PFSK-1 (cell line): Measurements from ENCODE around the gene TTYH3.

Experiments
- FOXP2 ChIP-seq: optimal IDR thresholded peaks from 2 replicates; pipeline ENCODE3; 2011; ENCODE audit warnings: borderline replicate concordance, control low read depth, inconsistent platforms; ENCODE audit not compliant: insufficient read depth; ENCODE audit errors: extremely low read length, extremely low read depth
- POLR2AphosphoS5 ChIP-seq: IDR thresholded peaks from 2 replicates; pipeline ENCODE4 v1.6.1; 2012; ENCODE audit warnings: low read depth, mild to moderate bottlenecking, control low read depth, low read length, moderate library complexity
- SIN3A ChIP-seq: IDR thresholded peaks from 2 replicates; pipeline ENCODE4 v1.6.1; 2012; ENCODE audit warnings: mild to moderate bottlenecking, low read length, moderate library complexity, borderline replicate concordance; ENCODE audit not compliant: insufficient read depth
- TAF1 ChIP-seq: IDR thresholded peaks from 2 replicates; pipeline ENCODE4 v1.6.1; 2012; ENCODE audit warnings: low read length, control low read depth, borderline replicate concordance; ENCODE audit not compliant: insufficient read depth
- TF ChIP-seq, protein P1 (sequence below), 2 experiments: IDR thresholded peaks; 2 replicates each; pipeline versions ENCODE4 v1.6.1 to v1.8.0; 2011 to 2012; ENCODE audit warnings: low read depth in 2 of 2, low read length in 2 of 2, control low read depth in 1 of 2, inconsistent platforms in 1 of 2, mild to moderate bottlenecking in 1 of 2, moderate library complexity in 1 of 2; ENCODE audit not compliant: insufficient read depth in 1 of 2

Gene TTYH3

GRCh38 chr7:2689343-2689847, 57.6 kb downstream of the TTYH3 start:
- TF ChIP-seq, protein P1, sequence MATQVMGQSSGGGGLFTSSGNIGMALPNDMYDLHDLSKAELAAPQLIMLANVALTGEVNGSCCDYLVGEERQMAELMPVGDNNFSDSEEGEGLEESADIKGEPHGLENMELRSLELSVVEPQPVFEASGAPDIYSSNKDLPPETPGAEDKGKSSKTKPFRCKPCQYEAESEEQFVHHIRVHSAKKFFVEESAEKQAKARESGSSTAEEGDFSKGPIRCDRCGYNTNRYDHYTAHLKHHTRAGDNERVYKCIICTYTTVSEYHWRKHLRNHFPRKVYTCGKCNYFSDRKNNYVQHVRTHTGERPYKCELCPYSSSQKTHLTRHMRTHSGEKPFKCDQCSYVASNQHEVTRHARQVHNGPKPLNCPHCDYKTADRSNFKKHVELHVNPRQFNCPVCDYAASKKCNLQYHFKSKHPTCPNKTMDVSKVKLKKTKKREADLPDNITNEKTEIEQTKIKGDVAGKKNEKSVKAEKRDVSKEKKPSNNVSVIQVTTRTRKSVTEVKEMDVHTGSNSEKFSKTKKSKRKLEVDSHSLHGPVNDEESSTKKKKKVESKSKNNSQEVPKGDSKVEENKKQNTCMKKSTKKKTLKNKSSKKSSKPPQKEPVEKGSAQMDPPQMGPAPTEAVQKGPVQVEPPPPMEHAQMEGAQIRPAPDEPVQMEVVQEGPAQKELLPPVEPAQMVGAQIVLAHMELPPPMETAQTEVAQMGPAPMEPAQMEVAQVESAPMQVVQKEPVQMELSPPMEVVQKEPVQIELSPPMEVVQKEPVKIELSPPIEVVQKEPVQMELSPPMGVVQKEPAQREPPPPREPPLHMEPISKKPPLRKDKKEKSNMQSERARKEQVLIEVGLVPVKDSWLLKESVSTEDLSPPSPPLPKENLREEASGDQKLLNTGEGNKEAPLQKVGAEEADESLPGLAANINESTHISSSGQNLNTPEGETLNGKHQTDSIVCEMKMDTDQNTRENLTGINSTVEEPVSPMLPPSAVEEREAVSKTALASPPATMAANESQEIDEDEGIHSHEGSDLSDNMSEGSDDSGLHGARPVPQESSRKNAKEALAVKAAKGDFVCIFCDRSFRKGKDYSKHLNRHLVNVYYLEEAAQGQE (IDR thresholded peaks at IDR 0.05; ENCODE audit: insufficient read depth in 1 of 2, low read depth in 2 of 2, low read length in 2 of 2) = no peak
- TF ChIP-seq POLR2AphosphoS5 (no peak), FOXP2 (no peak), SIN3A (no peak), TAF1 (no peak)

GRCh38 chr7:2689951-2690705, 58.3 kb downstream of the TTYH3 start:
- TF ChIP-seq, protein P1 (IDR thresholded peaks at IDR 0.05; ENCODE audit: insufficient read depth in 1 of 2, low read depth in 2 of 2, low read length in 2 of 2) = no peak
- peak; percentile 68 for TF ChIP-seq FOXP2

DNA sequence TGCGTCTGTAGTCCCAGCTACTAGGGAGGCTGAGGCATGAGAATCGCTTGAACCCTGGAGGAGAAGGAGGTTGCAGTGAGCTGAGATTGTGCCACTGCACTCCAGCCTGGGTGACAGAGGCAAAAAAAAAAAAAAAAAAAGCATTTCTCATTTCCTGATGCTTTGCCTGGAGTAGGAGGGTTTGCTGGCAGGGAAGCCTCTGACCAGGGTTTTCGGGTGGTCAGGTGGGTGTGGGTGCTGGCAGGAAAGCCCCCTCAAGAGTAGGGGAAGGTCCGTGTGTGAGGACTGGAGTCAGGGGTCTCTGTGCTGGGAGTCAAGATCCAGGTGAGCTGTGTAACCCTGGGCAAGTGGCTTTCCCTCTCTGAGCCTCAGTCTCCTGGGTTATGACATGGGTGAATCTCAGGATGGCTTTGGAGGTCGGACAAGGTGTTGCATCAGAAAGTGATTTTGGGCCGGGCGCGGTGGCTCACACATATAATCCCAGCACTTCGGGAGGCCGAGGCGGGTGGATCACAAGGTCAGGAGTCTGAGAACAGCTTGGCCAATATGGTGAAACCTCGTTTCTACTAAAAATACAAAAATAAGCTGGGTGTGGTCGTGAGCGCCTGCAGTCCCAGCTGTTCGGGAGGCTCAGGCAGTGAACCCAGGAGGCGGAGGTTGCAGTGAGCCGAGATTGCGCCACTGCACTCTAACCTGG, 59.4 kb downstream of the TTYH3 start:
- TF ChIP-seq, protein P1 (IDR thresholded peaks at IDR 0.05; ENCODE audit: insufficient read depth in 1 of 2, low read depth in 2 of 2, low read length in 2 of 2) = no peak
- TF ChIP-seq FOXP2 = no peak
- TF ChIP-seq POLR2AphosphoS5 = no peak
- no peak for TF ChIP-seq TAF1
- no peak for TF ChIP-seq SIN3A

DNA sequence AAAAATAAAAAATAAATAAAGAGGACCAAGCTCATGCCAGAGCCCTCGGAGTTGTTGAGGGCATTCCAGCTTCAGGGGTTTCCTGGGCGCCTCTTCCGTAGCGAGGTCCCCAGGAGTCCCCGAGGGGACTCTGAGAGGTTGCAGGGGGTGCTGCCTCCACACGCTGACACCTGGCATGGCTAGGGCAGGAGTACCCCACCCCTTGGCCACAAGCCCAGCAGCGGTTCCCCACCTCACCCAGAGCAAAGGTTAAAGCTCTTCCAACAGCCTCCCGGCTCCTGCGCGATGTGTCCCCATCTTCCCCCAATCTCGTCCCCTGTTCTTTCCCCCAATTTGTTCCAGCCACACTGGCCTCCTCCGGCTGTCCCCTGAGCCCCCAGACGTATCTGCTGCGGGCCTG, 60.8 kb downstream of the TTYH3 start:
- TF ChIP-seq FOXP2 (no peak), SIN3A (no peak), POLR2AphosphoS5 (no peak), TAF1 (no peak)
- TF ChIP-seq, protein P1 (IDR thresholded peaks at IDR 0.05; ENCODE audit: insufficient read depth in 1 of 2, low read depth in 2 of 2, low read length in 2 of 2) = no peak
